GM21526 (cell line): ENCODE measurements around the gene NFIA.

Experiments used
- ATAC-seq: cut with Tn5 transposase; IDR thresholded peaks from one replicate; pipeline ENCODE4 v1.9.1; 2021; ENCODE audit warnings: moderate library complexity; ENCODE audit not compliant: unreplicated experiment, low FRiP score

NFIA gene

DNA sequence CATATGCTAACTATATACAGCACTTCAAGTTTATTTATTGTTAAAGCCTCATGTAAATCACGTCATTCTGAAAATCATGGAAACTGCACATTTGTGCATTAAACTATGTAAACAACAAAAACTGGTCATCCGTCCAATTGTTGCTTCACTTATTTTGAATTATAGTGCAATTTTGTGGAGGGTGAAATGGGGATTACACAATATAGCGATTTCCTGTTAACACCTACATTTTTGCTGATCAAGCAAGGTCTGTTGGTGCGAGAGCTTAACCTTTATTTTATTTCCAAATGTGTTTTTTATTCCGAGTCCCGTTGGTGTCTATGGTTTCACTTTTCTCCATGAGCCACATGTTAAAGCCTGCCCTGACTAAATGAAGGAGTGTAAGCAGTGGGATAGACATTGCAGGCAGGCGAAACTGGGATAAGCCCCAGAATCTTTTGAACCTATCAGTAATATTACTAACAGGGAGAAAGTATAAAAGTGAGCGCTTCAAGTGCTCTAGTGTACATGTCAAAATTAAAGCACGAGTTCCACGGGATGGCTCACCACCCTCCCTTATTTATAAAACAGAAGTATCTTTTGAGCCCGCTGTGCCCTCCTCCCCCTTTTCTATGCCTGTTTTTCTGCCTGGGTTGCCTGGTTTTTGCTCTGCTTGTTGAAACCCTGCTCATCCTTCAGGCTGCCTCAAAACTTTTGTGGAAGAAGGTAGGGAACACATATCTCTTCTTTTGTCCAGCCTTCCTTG, 120.7 kb downstream of the NFIA start:
- ATAC-seq, result no peak

DNA sequence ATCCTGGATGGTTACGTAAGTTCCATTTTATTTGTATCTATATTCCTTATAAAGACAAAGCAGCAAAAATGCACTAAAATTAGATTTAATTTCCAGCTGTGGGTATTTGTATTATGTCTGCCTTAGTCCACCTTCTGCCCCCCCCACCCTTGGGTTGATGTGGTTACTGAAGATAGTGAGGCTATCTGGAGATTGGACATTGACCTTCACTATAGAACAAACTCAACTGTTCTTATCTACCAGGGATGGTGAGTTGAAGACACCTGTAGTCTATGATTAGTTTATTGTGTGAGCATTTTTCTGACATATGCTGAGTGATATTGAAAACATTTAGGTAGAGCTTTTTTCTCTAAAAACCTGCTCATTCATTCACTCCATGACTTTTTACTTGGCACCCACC, 122.2 kb downstream of the NFIA start:
- no peak for ATAC-seq

DNA sequence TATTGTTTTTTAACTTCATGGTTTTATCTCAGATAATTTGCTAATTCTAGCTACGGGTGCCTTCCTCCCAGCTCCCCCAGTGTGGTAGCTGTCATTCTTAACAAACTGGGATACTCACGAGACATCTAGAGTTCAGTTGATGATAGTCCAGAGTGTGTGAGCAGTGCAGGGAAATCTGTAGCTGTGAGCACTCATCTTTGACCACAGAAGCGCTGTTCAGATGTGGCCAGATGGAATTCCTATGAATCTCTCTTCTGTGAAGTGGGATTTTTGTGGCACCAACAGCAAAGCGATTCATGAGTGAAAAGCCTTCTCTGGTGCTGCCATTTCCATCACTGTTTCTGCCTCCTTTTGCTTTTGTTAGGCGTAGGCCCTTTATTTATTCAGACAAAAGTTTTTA, 125.1 kb downstream of the NFIA start:
- no peak for ATAC-seq

DNA sequence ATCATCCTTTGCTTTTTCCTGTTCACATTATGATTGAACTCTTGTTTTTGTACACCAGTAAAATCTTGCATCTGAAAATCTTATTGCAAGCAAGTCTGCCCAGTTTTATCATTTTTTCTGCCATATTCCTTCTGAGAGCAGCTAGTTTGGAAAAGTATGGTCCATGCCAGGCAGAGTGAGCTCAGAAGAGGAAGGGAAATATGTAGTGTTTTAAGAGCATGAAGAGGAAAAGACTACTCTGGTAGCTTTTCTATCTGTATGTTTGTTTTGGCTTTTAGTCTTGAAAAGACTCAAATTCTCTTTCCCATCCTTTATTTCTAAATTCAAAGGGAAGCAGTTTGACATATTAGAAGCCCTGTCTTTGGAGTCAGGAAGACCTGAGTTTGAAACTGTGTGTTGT, 125.8 kb downstream of the NFIA start:
- no peak for ATAC-seq

DNA sequence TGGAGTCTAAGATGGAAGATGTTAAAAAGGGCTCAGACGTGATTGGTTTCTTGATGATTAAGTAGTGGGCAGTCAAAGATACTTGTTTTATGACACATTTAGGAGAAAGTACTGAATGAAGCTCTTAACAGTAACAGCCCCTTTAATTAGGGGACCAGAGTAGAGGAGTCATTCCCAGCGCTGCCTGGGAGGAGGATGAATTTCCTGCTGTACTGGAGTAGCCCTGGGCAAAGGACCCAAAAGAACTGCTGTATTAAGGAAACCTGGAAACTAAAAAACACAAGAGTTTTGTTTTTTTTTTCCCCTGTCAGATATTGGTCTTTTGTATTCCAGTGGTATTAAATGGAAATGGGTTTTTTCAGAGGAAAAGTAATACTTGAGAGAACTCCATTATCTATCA, 126.5 kb downstream of the NFIA start:
- no peak for ATAC-seq

DNA sequence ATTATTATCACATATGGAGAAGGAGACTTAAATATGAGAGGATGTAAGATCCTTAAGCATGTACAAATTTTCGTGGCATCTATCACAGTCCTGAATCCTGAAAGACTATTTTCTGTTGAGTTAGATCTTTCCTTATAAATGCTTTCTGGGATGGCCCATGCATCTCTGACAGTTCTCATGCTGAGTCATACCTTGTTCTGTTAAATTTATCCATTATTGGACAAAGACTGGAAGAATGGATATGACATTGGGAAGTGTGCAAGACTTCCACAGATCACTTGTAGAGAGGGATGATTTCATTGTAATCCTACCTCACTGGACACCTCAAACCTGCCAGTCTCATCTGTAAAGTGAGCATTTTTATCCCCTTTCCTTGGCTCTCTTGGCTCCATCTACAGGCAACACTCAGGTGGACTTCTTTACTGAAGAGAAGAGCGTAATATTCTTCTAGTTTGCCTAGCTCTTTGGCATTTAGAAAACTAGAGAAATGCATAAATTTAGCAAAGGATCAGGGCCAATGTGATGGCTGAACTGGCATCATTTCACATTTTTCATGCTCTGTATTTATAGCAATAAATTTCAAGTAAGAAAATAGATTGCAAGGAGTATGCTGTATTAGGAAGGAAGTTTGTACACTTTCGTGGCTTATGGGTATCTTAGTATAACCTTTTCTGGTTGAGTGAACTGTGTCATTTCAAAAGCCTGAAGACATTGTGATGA, 128.2 kb downstream of the NFIA start:
- ATAC-seq, result no peak

DNA sequence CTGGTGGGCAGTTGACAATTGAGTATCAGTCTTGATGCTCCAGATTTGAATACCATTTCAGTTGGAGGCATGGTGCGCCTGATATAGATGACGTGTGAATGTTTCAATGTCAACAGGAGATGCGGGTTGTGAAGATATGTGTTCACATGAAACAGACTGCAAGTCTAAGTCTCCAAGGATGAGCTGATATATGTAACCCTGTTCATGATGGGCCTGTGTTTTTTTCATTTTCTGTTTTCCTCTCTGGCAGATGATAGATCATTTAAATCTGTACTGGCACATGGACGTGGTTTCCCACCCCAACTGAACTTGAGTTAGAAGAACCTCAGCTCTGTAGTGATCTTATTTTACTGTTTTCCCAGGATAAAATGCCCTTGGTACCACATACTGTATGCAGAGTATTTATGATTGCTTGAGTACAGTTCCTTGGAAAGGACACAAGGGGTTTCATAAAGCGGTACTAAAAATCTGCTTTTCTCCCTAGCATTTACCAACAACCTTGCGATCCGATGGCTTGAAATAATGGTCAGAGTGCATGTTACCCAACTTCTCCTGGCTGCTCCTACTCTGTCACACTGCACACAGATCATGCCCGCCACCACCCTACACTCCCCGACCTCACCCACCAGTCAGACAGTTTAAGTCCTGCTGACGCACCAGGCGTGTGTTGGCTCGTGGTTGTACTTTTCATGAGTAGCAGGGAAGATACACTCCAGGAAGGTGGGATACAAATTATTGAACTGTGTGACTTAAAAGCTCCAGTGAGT, 131.1 kb downstream of the NFIA start:
- no peak for ATAC-seq

DNA sequence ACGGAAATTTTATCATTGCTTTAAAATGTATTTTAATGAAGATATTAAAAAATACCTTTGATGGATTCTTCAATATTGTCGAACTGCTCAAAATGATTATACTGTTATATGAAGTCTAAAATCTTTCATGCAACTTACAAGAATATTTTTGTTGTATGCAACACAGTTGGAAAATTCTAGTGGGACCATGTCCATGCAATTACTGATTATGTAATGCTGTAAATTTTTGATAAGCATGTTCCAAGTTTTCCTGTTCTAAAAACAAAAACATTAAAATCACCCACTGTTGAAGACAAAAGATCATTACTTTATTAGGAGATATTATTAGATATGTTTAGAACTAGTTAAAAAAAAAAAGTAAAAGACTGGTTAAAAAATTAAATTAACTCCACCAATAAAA, 132.8 kb downstream of the NFIA start:
- ATAC-seq, result no peak

DNA sequence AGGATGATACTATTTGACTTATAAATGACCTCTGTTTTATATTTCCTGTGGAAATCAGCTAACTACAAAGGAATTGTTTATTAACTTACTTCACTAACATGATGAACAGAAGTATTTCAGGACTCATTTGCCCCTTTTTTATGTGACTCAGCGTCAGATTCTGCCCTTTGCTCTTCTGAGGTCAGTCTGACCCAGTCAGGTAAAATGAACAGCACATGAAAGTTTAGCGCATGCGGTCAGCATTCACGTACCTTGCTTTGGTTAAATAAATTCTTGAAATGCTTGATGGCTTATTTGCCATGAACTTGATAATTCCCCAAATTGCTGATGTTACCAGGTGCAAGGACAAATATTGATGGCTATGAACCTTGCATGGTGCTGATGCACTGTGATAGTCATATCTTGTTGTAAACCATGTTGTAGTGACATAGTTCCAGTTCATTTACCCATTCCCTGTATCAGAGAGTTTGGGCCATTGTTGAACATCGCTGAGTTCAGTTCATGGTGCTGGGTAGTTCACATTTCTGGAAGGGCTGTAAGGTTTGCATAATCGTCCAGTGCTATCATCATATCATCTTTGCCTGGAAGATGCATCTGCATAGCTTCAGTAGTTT, 133.4 kb downstream of the NFIA start:
- ATAC-seq, result no peak

DNA sequence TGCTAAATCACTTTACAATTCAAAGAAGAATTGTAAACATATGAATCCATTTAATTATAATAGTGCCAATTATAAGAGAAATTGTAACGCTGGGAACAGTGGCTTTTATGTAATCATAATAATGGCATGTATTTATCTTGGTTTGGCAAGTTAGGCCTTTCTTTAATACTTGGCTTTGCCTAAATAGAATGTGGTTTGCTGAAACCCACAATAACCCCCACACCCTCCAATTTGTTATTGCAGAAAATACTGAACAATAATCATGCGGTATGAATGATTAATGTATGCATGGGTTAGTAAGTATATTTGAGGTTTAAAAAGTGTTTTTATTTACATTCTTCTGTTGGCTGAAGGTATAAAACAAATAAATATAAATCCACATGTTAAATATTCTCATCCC, 138.2 kb downstream of the NFIA start:
- no peak for ATAC-seq

DNA sequence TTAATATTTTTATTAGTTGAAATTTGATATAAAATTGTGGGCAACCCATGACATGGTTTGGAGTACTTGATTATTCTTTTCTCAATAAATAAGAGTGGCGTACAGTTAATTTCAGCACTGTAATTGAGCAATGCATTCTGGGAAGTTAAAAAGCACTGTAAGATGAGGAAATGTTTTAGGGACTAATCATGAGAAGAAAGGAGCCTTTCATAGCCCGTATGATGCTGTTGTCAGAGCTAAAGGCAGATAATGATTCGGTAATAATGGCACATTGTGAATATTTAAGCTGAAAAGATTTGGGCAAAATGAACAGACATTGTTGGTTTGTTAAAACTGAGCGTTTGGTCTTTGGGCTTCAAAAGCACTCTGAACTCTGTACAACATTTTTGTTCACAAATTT, 139.3 kb downstream of the NFIA start:
- ATAC-seq, result no peak

DNA sequence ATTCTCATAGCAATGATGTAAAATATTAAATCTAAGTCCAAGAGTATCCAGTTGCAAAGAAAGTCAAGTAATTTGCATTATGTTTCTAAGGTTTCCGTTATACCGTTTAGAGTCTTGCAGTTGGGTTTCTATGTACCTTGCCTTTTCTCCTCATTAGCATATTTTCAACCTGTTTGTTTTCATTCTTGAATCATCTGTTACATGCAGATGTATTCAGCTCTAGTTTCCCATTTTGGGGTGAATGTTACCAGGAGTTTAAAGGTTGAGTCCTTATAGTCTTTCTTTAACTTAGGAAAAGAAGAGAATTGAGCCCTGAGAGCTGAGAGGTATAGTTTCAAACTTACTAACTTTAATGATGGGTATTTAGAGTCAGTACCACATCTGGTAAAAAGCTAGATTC, 139.9 kb downstream of the NFIA start:
- ATAC-seq, result no peak

DNA sequence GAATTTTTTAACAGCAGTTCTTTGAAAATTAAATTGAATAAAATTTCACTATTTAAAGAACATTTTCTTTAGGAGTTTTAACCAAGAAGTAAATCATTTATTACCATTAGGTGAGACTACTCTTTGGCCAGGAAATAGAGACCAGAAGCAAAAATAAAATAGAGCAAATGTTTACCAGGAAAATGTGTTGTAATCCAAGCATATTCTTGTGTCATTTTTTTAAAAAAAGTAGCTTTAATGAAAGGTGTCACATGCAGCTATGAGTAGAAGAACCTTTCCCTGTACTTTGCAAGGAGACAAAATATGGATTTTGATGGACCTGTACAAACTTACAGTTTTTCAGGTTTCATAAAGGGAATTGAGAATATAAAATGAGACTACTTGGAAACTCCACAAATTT, 140.8 kb downstream of the NFIA start:
- no peak for ATAC-seq

DNA sequence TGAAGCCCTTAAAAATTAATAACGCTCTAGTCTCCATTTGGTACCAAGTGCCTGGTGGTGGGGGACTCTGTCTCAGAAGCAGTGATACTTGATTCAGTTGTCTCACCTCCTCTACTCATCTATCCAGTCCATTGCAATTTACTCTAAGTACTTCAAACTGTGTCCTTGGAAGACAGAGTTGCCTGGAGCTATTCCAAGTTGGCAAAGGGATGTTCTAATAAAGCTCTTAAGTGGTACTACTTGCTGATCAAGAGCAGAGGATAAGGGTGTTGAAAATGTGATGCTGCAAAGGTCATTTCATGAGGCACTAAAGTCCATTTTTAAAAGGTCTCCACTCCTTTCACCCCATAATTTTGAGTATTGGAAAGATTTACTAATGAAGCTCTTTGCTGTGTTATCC, 142.2 kb downstream of the NFIA start:
- no peak for ATAC-seq

DNA sequence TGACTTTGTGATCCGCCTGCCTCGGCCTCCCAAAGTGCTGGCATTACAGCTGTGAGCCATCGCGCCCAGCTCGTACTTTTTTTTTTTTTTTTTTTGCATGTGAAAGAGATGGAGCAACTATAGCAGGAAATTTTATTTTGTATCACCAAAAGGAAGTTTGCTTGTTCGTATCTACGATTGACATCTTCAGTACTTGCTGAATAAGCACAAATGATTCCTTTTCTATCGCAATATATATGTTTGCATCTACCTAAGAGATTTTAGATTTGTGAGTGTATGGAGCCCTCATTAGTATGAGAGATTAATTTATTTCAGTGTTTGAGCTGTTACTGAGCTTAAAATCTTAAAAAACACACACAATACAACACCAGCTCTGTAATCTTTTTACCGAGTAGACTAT, 143.1 kb downstream of the NFIA start:
- ATAC-seq, result no peak

DNA sequence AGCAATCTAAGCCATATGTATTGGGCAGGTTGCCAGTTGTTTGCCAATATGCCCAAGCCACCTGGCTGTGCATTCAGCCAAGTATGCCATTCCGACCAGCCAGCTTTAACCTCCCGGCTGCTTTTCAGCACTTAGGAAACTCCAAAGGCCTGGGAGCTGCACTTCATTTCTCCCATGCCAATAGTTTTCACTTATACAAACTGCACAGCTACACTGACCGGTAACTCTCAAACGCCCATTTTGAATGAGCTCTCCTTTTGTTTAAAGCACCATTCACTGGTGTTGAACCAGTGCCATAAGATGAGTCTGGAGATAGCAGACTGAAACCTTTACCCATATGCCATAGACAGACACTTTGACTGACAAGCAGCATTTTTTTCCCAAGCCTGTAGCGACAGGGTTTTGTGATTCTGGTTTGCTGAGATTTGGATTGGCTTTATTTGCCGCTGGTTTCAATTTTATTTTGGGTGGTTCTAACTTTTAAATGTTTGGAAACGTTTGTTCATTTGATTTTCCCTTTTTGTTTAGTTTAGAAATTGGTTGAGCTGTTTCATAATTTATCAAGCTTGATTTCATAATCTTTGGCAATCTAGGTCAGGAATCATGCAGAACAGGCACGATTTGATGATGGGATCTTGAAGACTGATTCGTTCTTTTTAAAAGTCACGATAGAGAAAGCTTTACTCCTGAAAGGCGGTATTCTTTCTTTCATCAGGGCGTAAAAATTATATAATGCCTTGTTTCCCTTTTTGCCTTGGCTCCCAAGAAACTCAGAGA, 144.6 kb downstream of the NFIA start:
- ATAC-seq, result no peak

DNA sequence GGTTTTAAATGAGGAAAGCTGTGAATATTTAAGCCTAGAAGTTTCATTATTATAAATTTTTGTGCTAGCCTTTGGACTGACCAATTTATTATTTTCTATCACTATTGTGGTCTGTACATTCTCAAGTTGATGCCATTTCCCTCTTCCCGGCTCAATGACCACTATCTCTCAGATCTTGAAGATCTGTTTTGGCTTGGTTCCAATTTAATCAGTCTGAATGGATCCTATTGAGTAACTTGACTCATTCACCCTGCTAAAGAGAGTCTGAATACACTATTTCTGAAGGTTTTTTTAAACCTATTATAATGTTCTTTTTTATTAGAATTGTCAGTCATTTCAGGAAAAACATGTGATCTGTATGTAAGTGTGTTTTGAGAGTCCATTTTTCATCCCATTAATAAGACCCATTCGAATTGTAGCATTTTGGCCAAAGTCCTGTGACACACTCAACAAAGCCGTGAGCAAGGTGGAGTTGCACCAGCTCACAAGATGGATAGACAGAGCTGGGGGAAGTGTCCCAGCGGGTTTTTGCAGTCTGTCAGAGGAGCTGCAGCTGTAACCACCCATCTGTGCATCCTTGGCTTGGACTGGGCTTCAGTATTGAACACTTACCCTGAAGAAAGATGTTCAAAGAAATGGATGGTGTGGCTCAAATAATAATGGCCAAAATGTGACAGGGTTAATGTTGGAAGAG, 145.6 kb downstream of the NFIA start:
- ATAC-seq, result no peak

DNA sequence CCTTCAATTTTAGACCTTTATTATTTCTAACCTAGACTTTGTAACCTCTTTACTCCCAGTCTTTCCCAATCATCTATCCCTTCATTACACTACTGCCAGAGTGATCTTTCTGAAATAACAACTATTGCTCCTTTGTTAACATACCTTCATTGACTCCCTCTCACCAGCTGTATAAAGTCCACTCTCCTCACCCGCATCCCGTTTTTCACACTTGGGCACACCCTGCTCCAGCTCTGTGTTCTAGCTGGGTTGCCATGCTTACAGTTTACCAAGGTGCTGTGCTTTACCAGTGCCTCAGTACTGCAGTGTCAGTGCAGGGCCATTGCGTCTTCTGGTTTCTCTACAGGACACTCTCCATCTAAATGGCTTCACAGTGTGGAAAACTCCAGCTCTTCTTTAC, 148.2 kb downstream of the NFIA start:
- ATAC-seq, result no peak

DNA sequence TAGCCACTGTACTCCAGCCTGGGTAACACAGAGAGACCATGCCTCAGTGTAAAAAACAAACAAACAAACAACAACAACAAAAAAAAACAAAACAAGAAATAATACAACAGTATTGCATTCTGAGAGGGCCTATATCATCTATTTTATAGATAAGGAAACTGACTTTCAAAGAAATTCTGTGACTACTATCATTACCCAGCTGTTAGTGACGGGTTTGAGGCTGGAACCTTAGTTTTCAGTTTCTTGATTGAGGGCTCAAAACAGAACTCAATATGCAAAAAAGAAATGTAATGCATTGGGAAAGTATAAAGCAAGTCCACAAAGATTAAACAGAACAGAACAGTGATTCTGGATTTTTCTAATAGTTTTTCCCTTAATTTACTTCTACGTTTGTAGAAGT, 149.4 kb downstream of the NFIA start:
- ATAC-seq, result no peak

DNA sequence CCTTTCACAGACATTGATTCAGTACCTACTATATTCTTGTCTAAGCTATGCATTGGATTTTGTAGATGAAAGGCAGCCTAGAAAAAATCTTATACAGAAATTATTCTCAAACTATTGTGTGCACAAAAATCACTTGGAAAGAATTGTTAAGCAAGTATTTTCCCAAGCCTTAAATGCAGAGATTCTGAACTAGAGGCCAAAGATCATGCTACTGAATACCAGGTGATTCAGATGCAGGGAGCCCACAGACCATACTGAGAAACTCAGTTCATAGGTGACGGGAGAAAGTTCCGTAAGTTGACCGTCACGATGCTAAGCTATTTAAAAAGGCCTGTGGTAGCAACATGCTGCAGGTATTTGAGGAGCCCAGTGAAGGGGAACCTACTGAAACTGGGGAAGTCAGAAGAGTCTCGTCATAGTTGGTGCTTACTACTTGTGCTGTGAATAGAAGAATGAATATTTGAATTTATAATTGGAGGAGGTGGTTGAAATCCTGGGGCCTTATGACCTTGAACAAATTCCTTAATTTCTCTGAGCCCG, 150.8 kb downstream of the NFIA start:
- no peak for ATAC-seq
